GM13976 (cell line): ENCODE measurements around the gene ZFP42.

ENCODE experiments used
- DNase-seq: peaks from one replicate; pipeline ENCODE4 v3.0.0; 2012; ENCODE audit warnings: low spot score
- in situ Hi-C: fragments of 300-500 bp; cut with MboI; formaldehyde crosslinking; loops from one replicate; pipeline ENCODE4 v1.12.0; 2022; ENCODE audit warnings: low sequenced_read_pairs, mixed read lengths, inconsistent platforms; ENCODE audit not compliant: unreplicated experiment
- TF ChIP-seq, protein P1 (sequence below): IDR thresholded peaks from 2 replicates; pipeline ENCODE4 v1.5.1; 2012; ENCODE audit warnings: borderline replicate concordance, mild to moderate bottlenecking; ENCODE audit not compliant: insufficient read depth; ENCODE audit errors: extremely low read depth, missing control alignments, control extremely low read depth

Gene ZFP42

GRCh38 chr4:188031751-188032150, 36.2 kb downstream of the ZFP42 start:
- TF ChIP-seq, protein P1, sequence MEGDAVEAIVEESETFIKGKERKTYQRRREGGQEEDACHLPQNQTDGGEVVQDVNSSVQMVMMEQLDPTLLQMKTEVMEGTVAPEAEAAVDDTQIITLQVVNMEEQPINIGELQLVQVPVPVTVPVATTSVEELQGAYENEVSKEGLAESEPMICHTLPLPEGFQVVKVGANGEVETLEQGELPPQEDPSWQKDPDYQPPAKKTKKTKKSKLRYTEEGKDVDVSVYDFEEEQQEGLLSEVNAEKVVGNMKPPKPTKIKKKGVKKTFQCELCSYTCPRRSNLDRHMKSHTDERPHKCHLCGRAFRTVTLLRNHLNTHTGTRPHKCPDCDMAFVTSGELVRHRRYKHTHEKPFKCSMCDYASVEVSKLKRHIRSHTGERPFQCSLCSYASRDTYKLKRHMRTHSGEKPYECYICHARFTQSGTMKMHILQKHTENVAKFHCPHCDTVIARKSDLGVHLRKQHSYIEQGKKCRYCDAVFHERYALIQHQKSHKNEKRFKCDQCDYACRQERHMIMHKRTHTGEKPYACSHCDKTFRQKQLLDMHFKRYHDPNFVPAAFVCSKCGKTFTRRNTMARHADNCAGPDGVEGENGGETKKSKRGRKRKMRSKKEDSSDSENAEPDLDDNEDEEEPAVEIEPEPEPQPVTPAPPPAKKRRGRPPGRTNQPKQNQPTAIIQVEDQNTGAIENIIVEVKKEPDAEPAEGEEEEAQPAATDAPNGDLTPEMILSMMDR, result no peak
- in situ Hi-C loops, result no loop called here
- DNase-seq, result no peak

GRCh38 chr4:188032170-188032569, 36.6 kb downstream of the ZFP42 start:
- in situ Hi-C loops, result no loop called here
- TF ChIP-seq, protein P1, result no peak
- no peak for DNase-seq

- no peak for DNase-seq
- in situ Hi-C loops, result no loop called here
- TF ChIP-seq, protein P1, result no peak
Measured at GRCh38 chr4:188032583-188032982, 37.0 kb downstream of the ZFP42 start.

GRCh38 chr4:188037003-188037713, 41.6 kb downstream of the ZFP42 start:
- DNase-seq, result no peak
- TF ChIP-seq, protein P1, result no peak
- in situ Hi-C loops, result no loop called here

DNA sequence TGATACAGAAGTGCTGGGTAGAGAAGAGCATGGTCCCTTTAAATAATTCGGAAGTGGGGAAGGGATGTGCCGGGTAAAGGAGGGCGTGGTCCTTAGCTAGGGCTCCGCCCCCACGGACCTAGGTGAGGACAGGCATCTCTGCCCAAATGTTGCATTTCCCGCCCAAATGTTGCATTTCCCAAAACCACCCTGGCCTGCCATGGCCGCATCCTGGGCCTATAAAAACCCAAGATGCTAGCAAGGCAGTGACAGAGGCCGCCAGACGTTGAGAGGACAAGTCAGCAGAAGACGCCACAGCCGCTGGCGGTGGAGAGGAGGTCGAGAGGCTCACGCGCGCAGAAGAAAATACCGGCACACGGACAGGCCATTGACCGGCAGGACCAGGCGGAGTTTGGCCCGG, 46.1 kb downstream of the ZFP42 start:
- DNase-seq, result no peak
- TF ChIP-seq, protein P1, result no peak
- in situ Hi-C loops, result no loop called here

- in situ Hi-C loops, result no loop called here
- no peak for DNase-seq
- TF ChIP-seq, protein P1, result no peak
Measured at GRCh38 chr4:188042191-188042590, 46.6 kb downstream of the ZFP42 start.
